Neural cell (in vitro differentiated cells): ENCODE results near the gene WFS1. TPM values are rescaled to one million over a fixed set of nuclear protein-coding genes. Genes with fewer than 3 reads are reported as not detected.

Source experiments
- H2AFZ ChIP-seq: fragments of 200-600, 300-800 bp; sonication (generic), shearing (Covaris generic); 2 replicates; pipeline ENCODE4 v1.6.0; 2014; ENCODE audit warnings: low read depth, mild to moderate bottlenecking, antibody characterized with exemption, low read length, moderate library complexity
- H3F3A ChIP-seq: fragments of 200-600 bp; shearing (Covaris generic); 2 replicates; pipeline ENCODE4 v1.6.1; 2016; ENCODE audit warnings: mild to moderate bottlenecking, moderate library complexity, mixed read lengths, antibody characterized with exemption, low read length; ENCODE audit not compliant: insufficient read depth, poor library complexity, severe bottlenecking
- H3K27ac ChIP-seq: fragments of 200-600, 300-800 bp; sonication (generic), shearing (Covaris generic); 2 replicates; pipeline ENCODE4 v1.5.1; 2014; ENCODE audit warnings: mild to moderate bottlenecking, low read length, moderate library complexity
- H3K27me3 ChIP-seq: fragments of 300-800, 200-600 bp; sonication (generic), shearing (Covaris generic); 2 replicates; pipeline ENCODE4 v1.6.0; 2014; ENCODE audit warnings: mild to moderate bottlenecking, low read depth, low read length, moderate library complexity; ENCODE audit not compliant: insufficient read depth
- H3K36me3 ChIP-seq: fragments of 300-800, 200-600 bp; sonication (generic), shearing (Covaris generic); 2 replicates; pipeline ENCODE4 v1.5.1; 2014; ENCODE audit warnings: mild to moderate bottlenecking, antibody characterized with exemption, low read length, moderate library complexity; ENCODE audit not compliant: insufficient read depth
- H3K4me2 ChIP-seq: fragments of 300-800, 200-600 bp; sonication (generic), shearing (Covaris generic); 2 replicates; pipeline ENCODE4 v1.6.0; 2014; ENCODE audit warnings: mild to moderate bottlenecking, low read length
- H3K4me3 ChIP-seq: fragments of 300-800, 200-600 bp; sonication (generic), shearing (Covaris generic); 2 replicates; pipeline ENCODE4 v1.5.1; 2014; ENCODE audit warnings: mild to moderate bottlenecking, low read length, moderate library complexity
- H3K79me2 ChIP-seq: fragments of 200-600 bp; shearing (Covaris generic); replicated peaks from 2 replicates; pipeline ENCODE4 v1.6.0; 2014; ENCODE audit warnings: mild to moderate bottlenecking, low read length, moderate library complexity; ENCODE audit not compliant: insufficient read depth
- H3K9ac ChIP-seq: fragments of 300-800, 200-600 bp; sonication (generic), shearing (Covaris generic); 2 replicates; pipeline ENCODE4 v1.6.1; 2016; ENCODE audit warnings: mild to moderate bottlenecking, low read length, mixed read lengths
- H3K9me2 ChIP-seq: fragments of 200-600 bp; shearing (Covaris generic); 2 replicates; pipeline ENCODE4 v1.6.1; 2016; ENCODE audit warnings: mild to moderate bottlenecking, low read length, mixed read lengths; ENCODE audit not compliant: insufficient read depth
- H3K9me3 ChIP-seq: fragments of 200-600, 300-800 bp; sonication (generic), shearing (Covaris generic); 2 replicates; pipeline ENCODE4 v1.6.1; 2016; ENCODE audit warnings: mild to moderate bottlenecking, mixed run types, low read length, moderate library complexity, mixed read lengths
- H4K20me1 ChIP-seq: fragments of 200-600 bp; shearing (Covaris generic); 2 replicates; pipeline ENCODE4 v1.6.1; 2016; ENCODE audit warnings: mild to moderate bottlenecking, mixed run types; ENCODE audit not compliant: insufficient read depth
- CTCF ChIP-seq: fragments of 450-650 bp; IDR thresholded peaks from 2 replicates; pipeline ENCODE4 v1.5.1; 2014; ENCODE audit warnings: antibody characterized with exemption, mild to moderate bottlenecking, moderate library complexity; ENCODE audit not compliant: poor library complexity, severe bottlenecking
- EP300 ChIP-seq: fragments of 450-650 bp; conservative IDR thresholded peaks from 2 replicates; pipeline ENCODE4 v1.6.1; 2014; ENCODE audit warnings: antibody characterized with exemption, mild to moderate bottlenecking, moderate library complexity; ENCODE audit not compliant: poor library complexity, severe bottlenecking
- EZH2 ChIP-seq: fragments of 200-600, 300-800 bp; shearing (Covaris generic), sonication (generic); IDR thresholded peaks from 2 replicates; pipeline ENCODE4 v1.6.1; 2014; ENCODE audit warnings: antibody characterized with exemption, low read length, borderline replicate concordance, mild to moderate bottlenecking; ENCODE audit not compliant: insufficient read depth, poor library complexity, severe bottlenecking
- MXI1 ChIP-seq: fragments of 450-650 bp; conservative IDR thresholded peaks from 2 replicates; pipeline ENCODE4 v1.6.1; 2014; ENCODE audit warnings: antibody characterized with exemption, mild to moderate bottlenecking; ENCODE audit not compliant: poor library complexity, severe bottlenecking
- POLR2AphosphoS5 ChIP-seq: IDR thresholded peaks from 2 replicates; pipeline ENCODE4 v1.6.1; 2012
- RAD21 ChIP-seq: fragments of 450-650 bp; conservative IDR thresholded peaks from 2 replicates; pipeline ENCODE4 v1.6.1; 2014; ENCODE audit warnings: antibody characterized with exemption, mild to moderate bottlenecking, moderate library complexity
- SMC3 ChIP-seq: fragments of 450-650 bp; conservative IDR thresholded peaks from 2 replicates; pipeline ENCODE4 v1.6.1; 2014; ENCODE audit warnings: antibody characterized with exemption, mild to moderate bottlenecking, moderate library complexity; ENCODE audit not compliant: poor library complexity
- TAF1 ChIP-seq: IDR thresholded peaks from 2 replicates; pipeline ENCODE4 v1.6.1; 2012; ENCODE audit warnings: low read depth
- polyA plus RNA-seq: library from polyadenylated mRNA; depleted of rRNA; stranded (reverse); fragments of >200 nt; gene quantifications from 2 replicates; pipeline ENCODE4 v1.2.3, GENCODE V29; 2014
- TF ChIP-seq, protein P1 (sequence below): IDR thresholded peaks from 2 replicates; pipeline ENCODE4 v1.6.1; 2012; ENCODE audit warnings: borderline replicate concordance

The WFS1 gene
- polyA plus RNA-seq, 1 donor from 2014 or later: 4.5 TPM

DNA sequence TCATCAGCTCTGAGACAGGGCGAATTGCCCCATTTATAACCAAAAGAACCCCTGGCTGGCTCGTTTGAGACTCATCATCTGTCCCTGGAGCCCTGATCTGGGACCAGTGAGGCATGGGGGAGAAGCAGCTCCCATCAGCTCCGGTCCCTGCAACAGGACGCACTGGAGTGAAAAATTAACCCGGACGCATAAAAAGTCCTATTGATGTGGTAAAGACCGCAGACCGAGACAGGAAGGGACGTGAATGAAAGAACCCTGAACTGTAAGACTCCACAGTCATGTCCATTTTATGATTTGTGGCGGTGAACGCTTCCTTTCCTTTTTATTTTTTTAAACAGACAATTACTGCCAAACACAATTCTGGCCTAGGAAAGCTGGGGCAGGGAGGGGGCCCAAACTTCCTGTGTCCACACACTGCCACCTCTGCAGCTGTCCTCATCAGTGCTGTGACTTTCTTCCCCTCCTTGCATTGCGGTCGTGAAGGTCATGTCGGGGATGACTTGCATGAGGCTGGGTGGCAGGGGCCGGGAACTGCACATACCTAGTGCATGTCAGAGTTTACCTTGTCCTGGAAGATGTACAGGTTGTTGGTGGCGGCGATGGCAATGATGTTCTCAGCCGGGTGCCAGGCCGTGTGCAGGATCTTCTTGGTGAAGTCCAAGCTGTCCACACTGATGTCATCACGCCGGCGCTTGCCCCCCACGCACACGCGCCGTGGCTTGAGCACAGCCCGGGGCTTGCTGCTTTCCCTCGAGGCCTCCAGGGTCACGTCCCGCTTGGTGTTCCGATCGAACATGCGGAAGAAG lies 53.3 kb downstream of the WFS1 start:
- Histone ChIP-seq H3K4me2 (no peak overlapping the region), H3K36me3 (peaks cover 15% of the 10 kb centered on the region), H3K27ac (no peak overlapping the region)

GRCh38 chr4:6324461-6324998 lies 54.9 kb downstream of the WFS1 start:
- TF ChIP-seq, protein P1, sequence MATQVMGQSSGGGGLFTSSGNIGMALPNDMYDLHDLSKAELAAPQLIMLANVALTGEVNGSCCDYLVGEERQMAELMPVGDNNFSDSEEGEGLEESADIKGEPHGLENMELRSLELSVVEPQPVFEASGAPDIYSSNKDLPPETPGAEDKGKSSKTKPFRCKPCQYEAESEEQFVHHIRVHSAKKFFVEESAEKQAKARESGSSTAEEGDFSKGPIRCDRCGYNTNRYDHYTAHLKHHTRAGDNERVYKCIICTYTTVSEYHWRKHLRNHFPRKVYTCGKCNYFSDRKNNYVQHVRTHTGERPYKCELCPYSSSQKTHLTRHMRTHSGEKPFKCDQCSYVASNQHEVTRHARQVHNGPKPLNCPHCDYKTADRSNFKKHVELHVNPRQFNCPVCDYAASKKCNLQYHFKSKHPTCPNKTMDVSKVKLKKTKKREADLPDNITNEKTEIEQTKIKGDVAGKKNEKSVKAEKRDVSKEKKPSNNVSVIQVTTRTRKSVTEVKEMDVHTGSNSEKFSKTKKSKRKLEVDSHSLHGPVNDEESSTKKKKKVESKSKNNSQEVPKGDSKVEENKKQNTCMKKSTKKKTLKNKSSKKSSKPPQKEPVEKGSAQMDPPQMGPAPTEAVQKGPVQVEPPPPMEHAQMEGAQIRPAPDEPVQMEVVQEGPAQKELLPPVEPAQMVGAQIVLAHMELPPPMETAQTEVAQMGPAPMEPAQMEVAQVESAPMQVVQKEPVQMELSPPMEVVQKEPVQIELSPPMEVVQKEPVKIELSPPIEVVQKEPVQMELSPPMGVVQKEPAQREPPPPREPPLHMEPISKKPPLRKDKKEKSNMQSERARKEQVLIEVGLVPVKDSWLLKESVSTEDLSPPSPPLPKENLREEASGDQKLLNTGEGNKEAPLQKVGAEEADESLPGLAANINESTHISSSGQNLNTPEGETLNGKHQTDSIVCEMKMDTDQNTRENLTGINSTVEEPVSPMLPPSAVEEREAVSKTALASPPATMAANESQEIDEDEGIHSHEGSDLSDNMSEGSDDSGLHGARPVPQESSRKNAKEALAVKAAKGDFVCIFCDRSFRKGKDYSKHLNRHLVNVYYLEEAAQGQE: no peak
- TF ChIP-seq EP300 (no peak), MXI1 (no peak), POLR2AphosphoS5 (no peak), EZH2 (no peak), TAF1 (no peak), RAD21 (no peak), SMC3 (no peak), CTCF (no peak)
- Histone ChIP-seq H2AFZ (no peak overlapping the region), H3K4me2 (no peak overlapping the region), H3K79me2 (no peaks in the 10 kb centered on the region), H3K9me2 (no peaks in the 10 kb centered on the region), H3K9me3 (peaks cover 7% of the 10 kb centered on the region), H3K27me3 (no peaks in the 10 kb centered on the region), H4K20me1 (no peaks in the 10 kb centered on the region), H3K4me3 (no peak overlapping the region), H3F3A (no peaks in the 10 kb centered on the region), H3K9ac (no peak overlapping the region), H3K27ac (no peak overlapping the region), H3K36me3 (peaks cover 15% of the 10 kb centered on the region)

More for the DNA sequence above, 53.3 kb downstream of the WFS1 start:
- Histone ChIP-seq H2AFZ (no peak overlapping the region), H3K27me3 (no peaks in the 10 kb centered on the region), H3K9ac (no peak overlapping the region), H3K9me2 (no peaks in the 10 kb centered on the region), H4K20me1 (no peaks in the 10 kb centered on the region), H3K4me3 (no peak overlapping the region), H3K9me3 (peaks cover 7% of the 10 kb centered on the region), H3F3A (no peaks in the 10 kb centered on the region), H3K79me2 (no peaks in the 10 kb centered on the region)
- TF ChIP-seq, protein P1: no peak
- no peak for TF ChIP-seq RAD21
- no peak for TF ChIP-seq SMC3
- no peak for TF ChIP-seq MXI1
- TF ChIP-seq EP300: no peak
- TF ChIP-seq EZH2: no peak
- TF ChIP-seq TAF1: no peak
